CD4-positive, alpha-beta T cell treated with Interleukin-2 at 100 ng/mL for 4 hours (primary cell): ENCODE measurements around the gene RBM47.

Source experiments
- DNase-seq: peaks from one replicate; pipeline ENCODE4 v3.0.0-alpha.2; 2020; ENCODE audit warnings: low spot score

Gene RBM47

DNA sequence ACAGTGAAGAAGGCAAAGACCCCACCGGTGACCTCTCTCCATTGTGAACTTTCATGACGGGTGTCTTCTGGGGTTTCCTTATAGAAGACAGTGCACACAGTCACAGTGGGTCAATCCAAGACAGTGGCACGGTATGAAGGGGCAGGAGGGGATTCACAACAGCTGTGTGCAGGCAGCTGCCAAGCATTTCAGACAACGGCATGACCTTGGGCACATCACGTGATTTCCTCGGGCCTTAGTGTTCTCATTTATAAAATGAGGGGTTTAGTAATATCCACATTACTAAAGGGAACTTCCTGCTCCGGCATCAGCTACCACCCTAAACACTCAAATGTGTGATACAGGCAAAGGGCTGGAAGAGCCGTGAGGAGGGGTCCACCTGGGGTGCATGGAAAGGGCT is 42.9 kb downstream of the RBM47 start:
- no peak for DNase-seq

DNA sequence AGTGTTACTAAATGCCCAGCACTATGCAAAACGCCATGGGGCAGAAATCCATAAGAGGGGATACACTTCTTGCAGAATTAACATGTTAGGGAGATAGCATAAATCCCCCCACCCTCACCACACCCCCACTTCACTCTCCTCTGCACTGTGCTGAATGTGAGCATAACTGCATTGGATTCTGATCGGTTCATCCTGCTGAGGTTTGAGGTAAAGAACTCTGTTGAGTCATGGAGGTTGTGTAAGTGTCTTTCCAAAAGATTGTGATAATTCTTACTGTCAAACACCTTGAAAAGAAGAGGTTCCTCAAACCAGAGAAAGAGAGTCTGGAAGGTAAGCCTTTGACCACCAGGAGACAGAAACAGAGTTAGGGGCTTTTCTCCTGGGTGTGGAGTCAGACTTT is 43.6 kb downstream of the RBM47 start:
- DNase-seq, result no peak

GRCh38 chr4:40585201-40585799 is 44.4 kb downstream of the RBM47 start:
- no peak for DNase-seq

DNA sequence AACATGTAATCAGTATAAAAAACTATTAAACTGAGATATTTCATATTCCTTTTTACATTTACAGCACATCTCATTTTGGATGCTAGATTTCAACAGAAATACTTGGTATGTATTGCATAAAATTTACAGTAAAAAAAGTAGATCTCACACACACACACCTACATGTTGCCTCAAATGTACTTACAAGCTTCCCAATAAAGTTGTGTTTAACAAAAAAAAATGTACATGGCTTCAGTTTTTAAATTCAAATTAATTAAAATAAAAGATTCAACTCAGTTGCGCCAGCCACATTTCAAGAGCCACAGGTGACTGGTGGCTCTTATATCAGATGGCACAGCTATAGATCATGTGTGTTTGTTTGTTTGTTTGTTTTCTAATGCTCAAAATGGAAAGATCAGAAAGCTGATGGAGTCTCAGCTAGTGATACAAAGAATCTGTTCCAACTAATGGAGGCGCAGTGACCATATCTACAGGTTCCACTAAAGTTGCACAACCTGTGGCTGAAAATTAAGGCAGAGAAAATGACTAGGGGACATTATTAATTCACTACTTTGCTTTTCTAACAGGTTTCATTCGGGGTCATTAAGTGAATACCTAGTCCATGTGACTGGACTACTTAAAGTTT is 45.0 kb downstream of the RBM47 start:
- no peak for DNase-seq

DNA sequence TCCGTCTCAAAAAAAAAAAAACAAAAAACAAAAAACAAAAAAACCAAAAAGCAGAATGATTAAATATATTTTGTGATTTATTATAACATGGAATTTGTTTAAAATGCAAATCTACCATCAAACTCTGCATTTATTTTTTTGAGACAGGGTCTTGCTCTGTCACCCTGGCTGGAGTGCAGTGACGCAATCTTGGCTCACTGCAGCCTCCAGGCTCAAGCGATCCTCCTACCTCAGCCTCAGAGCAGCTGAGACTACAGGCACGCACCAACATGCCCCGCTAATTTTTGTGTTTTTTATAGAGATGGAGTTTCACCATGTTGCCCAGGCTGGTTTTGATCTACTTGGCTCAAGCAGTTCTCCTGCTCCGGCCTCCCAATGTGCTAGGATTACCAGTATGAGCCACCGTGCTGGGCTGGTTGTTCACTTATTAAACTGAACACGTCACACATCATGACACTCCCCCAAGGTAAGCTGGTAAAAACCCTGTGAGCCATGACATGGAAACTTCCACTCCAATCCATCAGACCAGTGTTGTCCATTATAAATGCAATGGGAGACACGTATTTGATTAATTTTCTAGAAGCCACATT is 45.7 kb downstream of the RBM47 start:
- DNase-seq, result no peak

DNA sequence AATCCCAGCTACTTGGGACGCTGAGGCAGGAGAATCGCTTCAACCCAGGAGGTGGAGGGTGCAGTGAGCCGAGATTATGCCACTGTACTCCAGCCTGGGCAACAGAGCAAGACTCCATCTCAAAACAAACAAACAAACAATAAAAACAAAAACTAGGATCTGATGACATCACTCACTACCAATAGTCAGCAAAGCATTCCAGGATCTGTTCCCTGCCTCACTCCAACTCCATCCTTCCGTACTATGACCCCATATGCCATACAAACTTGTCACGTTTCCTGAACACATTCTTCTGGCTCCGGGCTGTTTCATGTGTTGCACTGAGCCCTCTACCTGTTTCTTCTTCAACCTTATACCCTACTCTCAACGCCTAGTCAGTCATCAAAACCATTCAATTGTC is 47.3 kb downstream of the RBM47 start:
- DNase-seq, result no peak

DNA sequence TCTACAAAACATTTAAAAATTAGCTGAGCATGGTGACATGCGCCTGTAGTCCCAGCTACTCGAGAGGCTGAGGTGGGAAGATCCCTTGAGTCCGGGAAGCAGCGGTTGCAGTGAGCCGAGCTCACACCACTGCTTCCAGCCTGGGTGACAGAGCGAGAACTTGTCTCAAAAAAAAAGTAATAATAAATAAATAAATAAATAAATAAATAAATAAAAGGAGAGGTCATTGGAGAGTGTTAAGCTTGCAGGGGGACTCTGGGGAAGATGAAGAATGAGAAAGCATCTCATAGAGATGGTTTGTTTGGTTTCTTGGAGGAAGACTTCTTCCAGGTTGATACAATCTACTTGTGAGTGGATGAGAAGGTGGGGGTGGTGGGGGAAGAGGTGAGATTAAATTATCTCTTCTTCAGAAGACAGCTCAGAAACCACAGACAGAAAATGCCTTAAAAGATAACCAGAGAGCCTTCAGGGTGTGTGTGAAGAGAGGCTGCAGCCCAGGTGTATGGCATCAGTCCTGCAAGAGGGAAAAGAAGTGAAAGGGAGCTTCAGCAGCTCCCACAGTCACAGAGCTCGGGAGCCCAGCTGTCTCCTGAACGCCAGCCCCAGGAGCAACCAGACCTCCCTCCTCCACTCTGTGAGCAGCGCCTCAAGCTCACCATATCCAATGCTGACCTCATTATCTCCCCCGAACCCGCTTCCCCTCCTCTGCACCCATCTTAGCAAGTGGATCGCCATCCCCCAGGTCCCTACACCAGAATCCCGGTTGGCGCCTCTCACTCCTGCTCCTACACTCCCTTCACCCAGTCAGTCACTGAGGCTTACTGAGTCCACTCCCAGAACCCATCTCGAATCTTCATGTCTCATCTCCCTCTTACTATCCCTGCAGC is 48.2 kb downstream of the RBM47 start:
- no peak for DNase-seq

DNA sequence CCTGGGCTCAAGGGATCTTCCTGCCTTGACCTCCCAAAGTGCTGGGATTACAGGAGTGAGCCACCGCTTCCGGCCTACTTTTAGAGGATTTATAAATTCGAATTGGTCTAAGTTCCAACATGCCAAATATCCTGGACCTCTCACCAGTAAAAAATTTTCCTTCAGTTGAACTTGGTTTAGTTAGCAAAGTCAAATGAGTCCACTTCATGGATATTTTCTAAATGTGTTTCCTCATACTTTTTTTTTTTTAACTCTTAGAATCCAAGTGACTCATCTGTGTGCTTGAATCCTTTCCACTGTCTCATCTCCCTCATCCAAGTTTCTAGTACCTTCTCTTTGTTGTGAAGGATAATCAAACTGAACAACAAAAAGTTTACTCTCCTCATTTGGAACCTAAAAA is 49.7 kb downstream of the RBM47 start:
- DNase-seq, result no peak

DNA sequence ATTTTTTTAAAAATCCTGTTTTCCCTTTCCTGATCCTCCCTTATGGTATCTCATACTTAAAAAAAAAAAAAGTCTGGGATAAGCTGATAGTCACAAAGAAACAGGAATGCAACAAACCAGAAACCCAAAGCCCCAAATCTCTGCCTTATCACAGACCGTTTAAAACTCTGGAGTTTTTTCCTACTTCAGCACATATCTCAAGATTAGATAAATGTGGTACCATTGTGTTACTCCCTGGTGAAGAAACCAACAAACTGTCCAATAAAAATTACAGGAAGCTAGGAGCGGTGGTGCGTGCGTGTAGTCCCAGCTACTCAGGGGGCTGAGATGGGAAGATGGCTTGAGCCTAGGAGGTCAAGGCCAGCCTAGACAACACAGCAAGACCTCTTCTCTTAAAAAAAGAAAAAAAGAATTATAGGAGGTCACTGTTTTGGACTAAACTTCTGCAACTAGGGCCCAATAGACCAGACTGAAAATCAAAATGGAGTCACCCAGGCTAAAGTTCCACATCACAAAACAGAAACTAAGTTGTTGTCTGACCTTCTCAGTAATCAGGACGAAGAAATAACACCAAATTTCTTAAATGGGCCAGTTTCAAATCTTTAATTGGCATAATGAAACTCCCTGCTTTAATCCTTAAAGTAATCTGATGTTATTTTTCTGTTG is 51.9 kb downstream of the RBM47 start:
- no peak for DNase-seq

DNA sequence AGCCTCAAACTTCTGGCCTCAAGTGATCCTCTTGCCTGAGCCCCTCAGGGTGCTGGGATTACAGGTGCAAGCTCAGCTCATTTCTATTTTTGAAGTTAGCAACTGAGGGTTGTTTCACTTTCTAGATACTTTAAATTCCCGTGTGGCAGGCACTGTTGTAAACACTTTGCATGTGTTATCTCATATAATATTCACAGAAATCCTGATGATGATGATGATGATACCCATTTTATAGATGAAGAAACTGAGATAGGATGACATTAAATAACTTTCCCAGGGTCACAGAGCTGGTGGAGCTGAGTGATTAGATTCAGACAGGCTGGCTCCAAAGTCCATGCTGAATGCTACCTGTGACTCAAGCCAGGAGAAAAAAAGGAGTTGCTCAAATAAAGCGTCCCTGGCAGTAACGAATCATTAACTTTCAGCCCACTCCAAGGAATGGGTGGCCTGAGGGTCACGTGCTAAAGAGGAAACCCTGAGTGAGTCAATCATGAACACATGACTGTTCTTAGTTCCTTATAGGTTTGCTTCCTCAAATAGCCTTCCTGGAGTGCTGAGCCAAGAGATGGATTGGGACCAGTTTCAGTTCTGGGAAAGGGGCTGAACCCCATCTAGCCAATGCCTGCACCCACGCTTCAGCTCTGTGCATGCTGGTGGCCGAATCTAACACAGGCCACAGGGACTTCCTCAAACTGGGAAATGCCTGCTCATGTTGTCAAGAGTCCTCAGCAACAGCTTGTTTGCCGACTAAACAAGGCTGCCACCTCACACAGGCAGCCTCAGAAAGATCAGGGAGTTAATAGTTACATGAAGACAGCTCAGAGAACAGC is 52.8 kb downstream of the RBM47 start:
- DNase-seq, result peak; percentile 21

DNA sequence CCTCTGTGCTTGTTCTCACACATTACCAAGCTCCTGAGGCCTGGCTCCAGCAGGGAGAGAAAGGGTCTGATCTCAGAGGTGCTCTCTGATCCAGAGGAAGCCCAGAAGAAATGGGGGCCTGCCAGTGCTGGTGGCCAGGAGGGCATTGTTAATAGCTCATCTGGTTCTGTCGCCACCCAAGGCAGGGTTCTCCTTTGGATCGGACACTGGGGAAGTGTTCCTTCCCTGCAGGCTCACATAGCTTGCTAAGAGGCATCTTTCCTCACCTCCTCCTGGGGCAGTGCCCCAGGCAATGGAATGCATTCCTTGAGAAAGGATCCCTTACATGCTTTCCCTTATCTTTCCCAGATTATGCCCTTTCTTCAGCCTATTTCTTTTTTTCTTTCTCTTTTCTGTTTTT is 53.8 kb downstream of the RBM47 start:
- no peak for DNase-seq

DNA sequence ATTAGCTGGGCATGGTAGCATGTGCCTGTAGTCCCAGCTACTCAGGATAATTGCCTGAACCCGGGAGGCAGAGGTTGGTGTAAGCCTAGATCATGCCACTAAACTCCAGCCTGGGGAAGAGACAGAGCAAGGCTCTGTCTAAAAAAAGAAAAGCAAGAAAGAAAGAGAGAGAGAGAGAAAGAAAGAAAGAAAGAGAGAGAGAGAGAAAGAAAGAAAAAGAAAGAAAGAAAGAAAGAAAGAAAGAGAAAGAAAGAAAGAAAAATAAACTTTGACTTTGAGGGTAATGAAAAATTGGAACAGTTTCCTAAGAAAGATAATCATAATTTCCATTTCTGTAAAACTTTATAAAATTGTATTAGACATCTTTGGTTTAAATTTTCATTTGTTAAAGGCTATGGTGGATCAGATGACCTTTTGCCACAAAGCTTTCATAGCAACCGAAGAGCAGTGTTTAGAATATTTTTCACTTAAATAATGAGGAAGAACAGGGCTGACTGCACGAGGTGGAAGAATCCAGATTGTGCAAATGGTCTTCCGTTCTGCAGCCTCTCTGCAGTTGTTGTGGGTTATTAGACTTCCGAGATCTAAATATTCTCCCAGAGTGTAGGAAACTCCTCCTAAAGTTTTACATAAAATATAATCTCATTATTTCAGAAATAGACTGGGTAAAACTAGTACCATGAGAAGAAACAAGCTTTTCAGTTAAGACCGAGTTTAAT is 55.9 kb downstream of the RBM47 start:
- DNase-seq, result peak; percentile 7

- no peak for DNase-seq
Observed at GRCh38 chr4:40572692-40573310, 56.9 kb downstream of the RBM47 start.

DNA sequence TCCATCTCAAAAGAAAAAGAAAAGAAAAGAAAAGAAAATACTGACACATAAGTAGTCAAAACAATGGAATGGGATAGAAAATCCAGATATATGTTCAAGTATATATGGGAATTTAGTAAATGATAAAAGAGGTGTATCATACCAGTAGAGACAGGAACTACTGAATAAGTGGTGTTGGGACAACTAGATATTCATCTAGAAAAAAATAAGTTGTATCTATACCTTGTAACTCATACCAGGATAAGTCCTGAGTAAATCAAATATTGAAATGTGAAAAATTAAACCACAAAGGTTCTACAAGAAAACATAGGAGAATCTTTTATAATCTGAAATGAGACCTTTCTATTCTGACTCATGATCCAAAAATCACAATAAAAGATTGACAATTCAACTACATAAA is 58.5 kb downstream of the RBM47 start:
- DNase-seq, result no peak

DNA sequence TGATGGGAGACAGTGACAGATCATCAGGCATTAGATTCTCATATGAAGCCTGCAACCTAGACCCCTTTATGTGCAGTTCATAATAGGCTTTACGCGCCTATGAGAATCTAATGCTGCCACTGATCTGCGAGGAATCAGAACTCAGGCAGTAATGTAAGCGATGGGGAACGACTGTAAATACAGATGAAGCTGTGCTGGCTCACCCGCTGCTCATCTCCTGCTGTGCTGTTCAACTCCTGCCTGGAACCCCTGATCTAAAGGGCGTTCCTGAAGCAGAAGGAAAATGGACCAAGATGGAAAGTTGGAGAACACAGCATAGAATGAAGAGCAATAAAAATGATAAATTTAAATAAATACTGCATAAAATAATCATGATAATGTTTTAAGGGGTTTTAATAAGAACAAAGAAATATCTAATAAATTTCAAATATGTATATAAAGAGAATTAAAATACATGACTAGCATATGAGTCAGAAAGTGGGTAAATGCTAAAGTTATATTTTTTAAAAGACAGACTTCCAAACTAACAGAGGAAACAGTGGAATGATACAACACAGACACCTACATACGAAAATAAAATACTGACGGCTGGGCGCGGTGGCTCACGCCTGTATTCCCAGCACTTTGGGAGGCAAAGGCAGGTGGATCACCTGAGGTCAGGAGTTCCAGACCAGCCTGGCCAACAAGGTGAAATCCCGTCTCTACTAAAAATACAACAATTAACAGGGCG is 59.2 kb downstream of the RBM47 start:
- DNase-seq, result no peak

GRCh38 chr4:40564815-40565483 is 64.7 kb downstream of the RBM47 start:
- no peak for DNase-seq

DNA sequence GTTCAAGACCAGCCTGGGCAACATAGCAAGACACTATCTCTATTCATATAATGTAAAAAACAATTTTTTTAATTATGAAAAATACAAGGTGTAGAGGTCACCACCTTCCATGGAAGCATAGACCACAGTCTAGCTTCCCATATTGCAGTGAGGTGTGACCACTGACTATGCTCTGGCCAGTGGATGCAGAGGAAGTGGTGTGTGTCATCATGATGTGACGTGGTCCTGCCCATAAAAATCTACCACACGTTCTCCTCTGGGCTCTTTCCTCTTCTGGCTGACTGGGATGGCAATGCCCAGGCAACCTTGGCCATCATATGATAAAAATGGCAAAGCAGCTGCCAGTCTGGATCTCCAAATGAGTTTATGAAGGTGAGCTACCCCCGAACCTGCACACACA is 65.7 kb downstream of the RBM47 start:
- no peak for DNase-seq

DNA sequence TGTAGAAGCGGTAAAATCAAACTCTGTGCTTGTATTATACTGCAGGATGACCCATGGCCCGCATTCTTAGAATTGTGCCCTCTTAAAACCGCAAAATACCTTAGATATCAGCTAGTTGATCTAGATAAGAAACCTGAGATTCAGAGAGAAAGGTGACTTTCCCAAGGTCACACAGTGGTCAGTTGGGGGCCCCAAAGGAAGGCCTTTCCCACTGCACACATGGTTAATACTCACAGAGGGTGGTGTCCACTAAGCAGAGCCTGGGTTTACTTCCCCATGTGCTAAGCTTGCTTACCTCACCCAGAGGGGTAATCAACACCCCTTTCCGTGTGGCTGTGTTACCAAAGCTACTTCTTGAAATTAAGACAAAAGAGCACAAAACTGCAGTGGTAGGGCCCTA is 66.3 kb downstream of the RBM47 start:
- no peak for DNase-seq

DNA sequence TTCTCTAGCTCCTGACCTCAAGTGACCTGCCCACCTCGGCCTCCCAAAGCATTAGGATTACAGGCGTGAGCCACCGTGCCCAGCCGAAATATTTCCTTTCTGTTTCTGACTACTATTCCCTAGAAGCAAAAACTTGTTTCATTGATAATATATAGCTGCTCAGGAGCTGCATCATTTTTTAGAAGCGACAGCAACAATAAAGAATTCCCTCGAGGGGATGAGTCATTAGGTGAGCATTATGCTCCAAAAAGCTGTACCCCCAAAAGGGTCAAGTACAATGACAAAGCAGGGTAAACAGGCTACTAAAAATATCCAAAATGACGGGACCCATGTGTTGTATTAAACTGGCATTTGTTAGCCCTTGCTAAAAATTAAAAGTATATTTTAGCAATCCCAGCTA is 67.0 kb downstream of the RBM47 start:
- DNase-seq, result no peak
